Activated B cell treated with CpG ODN at 0.5 μM for 24 hours (primary cell): Measurements from ENCODE around the gene ADSL. TPM values are rescaled to one million over a fixed set of nuclear protein-coding genes. Genes with fewer than 3 reads are reported as not detected.

Experiments
- ATAC-seq: fragments of 200-7000 bp; cut with Tn5 transposase; one replicate; pipeline ENCODE4 v1.10.0; 2021; ENCODE audit warnings: low read depth, mild to moderate bottlenecking, moderate library complexity
- CTCF ChIA-PET: fragments of 350-600 bp; sonication (Branson Sonifier 250); formaldehyde crosslinking; loops from one replicate; lab custom pipeline; 2021; ENCODE audit warnings: antibody characterized with exemption; lab: Charles Lee
- POLR2A ChIA-PET: fragments of 350-600 bp; sonication (Branson Sonifier 250); formaldehyde crosslinking; loops from one replicate; lab custom pipeline; 2021; ENCODE audit warnings: antibody characterized with exemption; lab: Charles Lee
- DNase-seq: peaks from one replicate; pipeline ENCODE4 v3.0.0; 2022
- H3K27ac Mint-ChIP-seq: one replicate; pipeline ENCODE4 v1.8.0; 2020; ENCODE audit warnings: mixed read lengths
- H3K27me3 Mint-ChIP-seq: one replicate; pipeline ENCODE4 v1.8.0; 2021; ENCODE audit warnings: mixed read lengths
- H3K36me3 Mint-ChIP-seq: one replicate; pipeline ENCODE4 v1.8.0; 2021; ENCODE audit warnings: low read depth, mixed read lengths
- H3K4me1 Mint-ChIP-seq: one replicate; pipeline ENCODE4 v1.8.0; 2021; ENCODE audit warnings: mixed read lengths
- H3K4me3 Mint-ChIP-seq: one replicate; pipeline ENCODE4 v1.8.0; 2020; ENCODE audit warnings: mild to moderate bottlenecking, mixed read lengths
- H3K9me3 Mint-ChIP-seq: one replicate; pipeline ENCODE4 v1.8.0; 2020; ENCODE audit warnings: mixed read lengths
- intact Hi-C: fragments of 100-400 bp; cut with micrococcal nuclease; formaldehyde crosslinking; loops from one replicate; pipeline ENCODE4 v1.15.1; 2024
- total RNA-seq: library from RNA; stranded (reverse); gene quantifications from 2 replicates; pipeline ENCODE4 v1.2.3, GENCODE V29; 2022
- TF ChIP-seq, protein P1 (sequence below): fragments of 200-600 bp; IDR thresholded peaks from one replicate; pipeline ENCODE4 v1.8.0; 2022; ENCODE audit warnings: antibody characterized with exemption, mild to moderate bottlenecking

The ADSL gene
- total RNA-seq, 1 donor from 2014 or later, result 102 TPM

DNA sequence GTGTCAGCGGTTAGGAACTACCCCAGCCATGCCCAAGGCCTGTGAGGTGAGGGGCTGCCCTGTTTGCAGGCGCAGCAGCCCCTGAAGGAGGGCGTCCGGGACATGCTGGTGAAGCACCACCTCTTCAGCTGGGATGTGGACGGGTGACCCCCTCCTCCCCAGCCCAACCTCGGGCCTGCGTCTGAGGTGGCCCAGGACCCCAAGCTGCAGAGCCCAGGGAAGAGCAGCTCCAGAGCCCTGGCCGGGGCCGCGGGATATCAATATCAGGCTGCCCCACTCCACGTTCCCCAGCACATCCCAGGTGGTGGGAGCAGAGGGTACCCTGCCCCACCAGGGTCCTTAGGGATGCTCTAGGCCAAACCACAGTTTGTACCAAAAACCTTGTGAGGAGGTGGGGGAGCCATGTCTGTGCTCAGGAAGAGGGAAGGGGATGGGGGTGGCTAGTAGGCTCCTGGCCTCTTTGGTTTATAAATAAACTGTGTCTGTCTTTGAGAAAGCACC is 63.4 kb downstream of the ADSL start:
- intact Hi-C loops, result loop anchor here (5.0 kb wide), 1 partner anchor 877 kb away; the partner anchor contains the start of gene RPS19BP1
- peaks cover 69% of the 10 kb centered on the region for H3K36me3 Mint-ChIP-seq
- no peak overlapping the region for H3K4me3 Mint-ChIP-seq
- TF ChIP-seq, protein P1, sequence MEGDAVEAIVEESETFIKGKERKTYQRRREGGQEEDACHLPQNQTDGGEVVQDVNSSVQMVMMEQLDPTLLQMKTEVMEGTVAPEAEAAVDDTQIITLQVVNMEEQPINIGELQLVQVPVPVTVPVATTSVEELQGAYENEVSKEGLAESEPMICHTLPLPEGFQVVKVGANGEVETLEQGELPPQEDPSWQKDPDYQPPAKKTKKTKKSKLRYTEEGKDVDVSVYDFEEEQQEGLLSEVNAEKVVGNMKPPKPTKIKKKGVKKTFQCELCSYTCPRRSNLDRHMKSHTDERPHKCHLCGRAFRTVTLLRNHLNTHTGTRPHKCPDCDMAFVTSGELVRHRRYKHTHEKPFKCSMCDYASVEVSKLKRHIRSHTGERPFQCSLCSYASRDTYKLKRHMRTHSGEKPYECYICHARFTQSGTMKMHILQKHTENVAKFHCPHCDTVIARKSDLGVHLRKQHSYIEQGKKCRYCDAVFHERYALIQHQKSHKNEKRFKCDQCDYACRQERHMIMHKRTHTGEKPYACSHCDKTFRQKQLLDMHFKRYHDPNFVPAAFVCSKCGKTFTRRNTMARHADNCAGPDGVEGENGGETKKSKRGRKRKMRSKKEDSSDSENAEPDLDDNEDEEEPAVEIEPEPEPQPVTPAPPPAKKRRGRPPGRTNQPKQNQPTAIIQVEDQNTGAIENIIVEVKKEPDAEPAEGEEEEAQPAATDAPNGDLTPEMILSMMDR, result no peak
- ChIA-PET POLR2A (interaction anchor here (0.6 to 1.1 kb wide), 3 partner anchors 13 to 34 kb away, joined by 3 to 6 read pairs (median 3); no protein-coding TSS in a partner anchor), CTCF (no interaction called here)
- no peaks in the 10 kb centered on the region for H3K9me3 Mint-ChIP-seq
- peak; percentile 13 for DNase-seq
- no peak for ATAC-seq
- no peaks in the 10 kb centered on the region for H3K27me3 Mint-ChIP-seq
- H3K4me1 Mint-ChIP-seq, result peaks cover 30% of the 10 kb centered on the region
- H3K27ac Mint-ChIP-seq, result no peak overlapping the region

- ChIA-PET CTCF (no interaction called here), POLR2A (no interaction called here)
- peaks cover 36% of the 10 kb centered on the region for H3K4me1 Mint-ChIP-seq
- TF ChIP-seq, protein P1, result no peak
- no peaks in the 10 kb centered on the region for H3K27me3 Mint-ChIP-seq
- no peak overlapping the region for H3K27ac Mint-ChIP-seq
- no peaks in the 10 kb centered on the region for H3K9me3 Mint-ChIP-seq
- intact Hi-C loops, result loop anchor here (5.0 kb wide), 1 partner anchor 878 kb away; the partner anchor contains the start of gene RPS19BP1
- peak; percentile 14 for DNase-seq
- no peak for ATAC-seq
- peaks cover 65% of the 10 kb centered on the region for H3K36me3 Mint-ChIP-seq
- H3K4me3 Mint-ChIP-seq, result no peak overlapping the region
Observed at GRCh38 chr22:40410272-40410671, 64.0 kb downstream of the ADSL start.

- Mint-ChIP-seq H3K4me3 (no peak overlapping the region), H3K27ac (peak overlapping the region; percentile 41), H3K27me3 (no peaks in the 10 kb centered on the region), H3K36me3 (peaks cover 66% of the 10 kb centered on the region), H3K4me1 (peaks cover 43% of the 10 kb centered on the region), H3K9me3 (no peaks in the 10 kb centered on the region)
- POLR2A ChIA-PET, result no interaction called here
- CTCF ChIA-PET, result no interaction called here
- no peak for ATAC-seq
- TF ChIP-seq, protein P1, result no peak
- DNase-seq, result peak; percentile 12
- intact Hi-C loops, result loop anchor here (5.0 kb wide), 1 partner anchor 879 kb away; the partner anchor contains the start of gene RPS19BP1
Observed at GRCh38 chr22:40410731-40411505, 64.6 kb downstream of the ADSL start.

DNA sequence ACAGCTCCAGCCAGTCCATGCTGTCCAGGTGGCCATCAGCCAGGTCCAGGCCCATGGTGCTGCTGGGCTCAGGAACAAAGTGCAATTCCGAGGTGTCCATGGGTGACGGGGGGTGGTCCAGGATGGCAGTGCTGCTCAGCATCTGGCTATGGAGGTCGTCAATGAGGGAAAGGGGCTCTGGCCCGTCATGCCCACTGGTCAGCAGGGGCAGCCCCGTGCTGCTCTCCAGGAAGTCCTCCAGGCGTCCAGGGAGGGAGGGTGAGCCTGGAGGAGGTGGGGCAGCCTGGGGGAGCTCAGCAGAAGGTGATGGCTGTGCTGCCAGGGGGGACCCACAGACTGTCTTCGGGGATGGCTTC is 65.2 kb downstream of the ADSL start:
- Mint-ChIP-seq H3K27ac (peak overlapping the region; percentile 41), H3K9me3 (no peaks in the 10 kb centered on the region), H3K4me3 (no peak overlapping the region), H3K27me3 (no peaks in the 10 kb centered on the region), H3K36me3 (peaks cover 66% of the 10 kb centered on the region), H3K4me1 (peaks cover 48% of the 10 kb centered on the region)
- POLR2A ChIA-PET, result interaction anchor here (0.6 to 1.2 kb wide), 2 partner anchors 10 to 42 kb away, joined by 4 to 8 read pairs; no protein-coding TSS in a partner anchor
- TF ChIP-seq, protein P1, result no peak
- ATAC-seq, result no peak
- intact Hi-C loops, result loop anchor here (5.0 kb wide), 1 partner anchor 879 kb away; the partner anchor contains the start of gene RPS19BP1
- CTCF ChIA-PET, result interaction anchor here (1.3 kb wide), 1 partner anchor 113 kb away, joined by 3 read pairs; no protein-coding TSS in a partner anchor
- no peak for DNase-seq

DNA sequence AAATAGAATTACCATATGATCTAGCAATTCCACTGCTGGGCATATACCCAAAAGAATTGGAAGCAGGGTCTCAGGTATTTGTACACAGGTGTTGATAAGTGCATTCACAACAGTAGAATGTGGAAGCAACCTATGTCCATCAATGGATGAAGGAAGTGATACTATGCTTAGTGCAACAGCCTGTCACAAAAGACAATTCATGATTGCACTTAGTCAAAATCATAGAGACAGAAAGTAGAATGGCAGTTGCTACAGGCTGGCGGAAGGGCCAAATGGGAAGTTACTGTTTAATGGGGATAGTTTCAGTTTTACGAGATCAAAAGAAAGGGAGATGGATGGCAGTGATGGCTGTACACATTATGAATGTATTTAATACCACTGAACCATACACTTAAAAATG is 66.1 kb downstream of the ADSL start:
- no peaks in the 10 kb centered on the region for H3K27me3 Mint-ChIP-seq
- DNase-seq (no peak), ATAC-seq (peak; percentile 41)
- H3K4me3 Mint-ChIP-seq, result peak overlapping the region; percentile 52
- TF ChIP-seq, protein P1, result no peak
- peaks cover 61% of the 10 kb centered on the region for H3K36me3 Mint-ChIP-seq
- ChIA-PET CTCF (interaction anchor here (1.3 kb wide), 1 partner anchor 112 kb away, joined by 3 read pairs; no protein-coding TSS in a partner anchor), POLR2A (interaction anchor here (0.6 to 1.2 kb wide), 2 partner anchors 11 to 110 kb away, joined by 6 to 8 read pairs; no protein-coding TSS in a partner anchor)
- H3K27ac Mint-ChIP-seq, result peak overlapping the region; percentile 72
- peaks cover 58% of the 10 kb centered on the region for H3K4me1 Mint-ChIP-seq
- no peaks in the 10 kb centered on the region for H3K9me3 Mint-ChIP-seq
- intact Hi-C loops, result loop anchor here (1.0 to 5.0 kb wide), 3 partner anchors 27 to 880 kb away; partner anchors contain the start of genes ADSL and RPS19BP1
